SK-N-SH (cell line): ENCODE results near the gene PRIMPOL. TPM values are rescaled to one million over a fixed set of nuclear protein-coding genes. Genes with fewer than 3 reads are reported as not detected.
"Not testable (repeated sequence)": the region's sequence is repeated elsewhere in the genome, so short reads cannot be mapped to it uniquely, and the experiment has no call there.

ENCODE experiments used
- CTCF ChIA-PET: fragments of 300-600, 350-600 bp; formaldehyde crosslinking; extraction: SDS; loops from one replicate; lab custom pipeline; 2021; lab: Yijun Ruan, JAX
- POLR2A ChIA-PET: fragments of 350-600 bp; sonication (Branson Sonifier 250); formaldehyde crosslinking; extraction: SDS; loops from one replicate; lab custom pipeline; 2020; ENCODE audit warnings: antibody characterized with exemption, inconsistent platforms; lab: Yijun Ruan, JAX
- DNase-seq: peaks from one replicate; pipeline ENCODE4 v3.0.0; 2012
- H2AFZ ChIP-seq: fragments of 200-600 bp; sonication (generic); 2 replicates; pipeline ENCODE4 v1.8.1; 2016; ENCODE audit warnings: antibody characterized with exemption, mild to moderate bottlenecking, low read depth
- H3F3A ChIP-seq: fragments of 200-600 bp; sonication (generic); replicated peaks from 2 replicates; pipeline ENCODE3; 2016; ENCODE audit warnings: antibody characterized with exemption, mild to moderate bottlenecking; ENCODE audit not compliant: insufficient read depth
- H3K27ac ChIP-seq, 2 experiments: fragments of 200-500 bp in 1 of 2; fragments of 200-600 bp in 1 of 2; sonication (Bioruptor generic) in 1 of 2; sonication (generic), shearing (Covaris generic) in 1 of 2; 2 replicates each; pipeline versions ENCODE4 v1.5.1 to v1.6.1; 2014 to 2016; ENCODE audit warnings: low read depth in 2 of 2, inconsistent platforms in 1 of 2, low read length in 1 of 2, mild to moderate bottlenecking in 1 of 2, mixed read lengths in 1 of 2
- H3K27me3 ChIP-seq: fragments of 200-600 bp; sonication (generic), shearing (Covaris generic); 2 replicates; pipeline ENCODE4 v1.6.1; 2016; ENCODE audit warnings: mixed run types; ENCODE audit not compliant: insufficient read depth
- H3K36me3 ChIP-seq, 2 experiments: fragments of 200-500 bp in 1 of 2; fragments of 200-600 bp in 1 of 2; sonication (Bioruptor generic) in 1 of 2; sonication (generic) in 1 of 2; replicated peaks in 1 of 2; 2 replicates each; pipeline versions ENCODE3 to v1.5.1; 2014 to 2016; ENCODE audit warnings: low read length in 1 of 2, mild to moderate bottlenecking in 1 of 2; ENCODE audit not compliant: insufficient read depth in 2 of 2, control insufficient read depth in 1 of 2
- H3K4me1 ChIP-seq, 2 experiments: fragments of 200-500 bp in 1 of 2; fragments of 200-600 bp in 1 of 2; sonication (Bioruptor generic) in 1 of 2; sonication (generic), shearing (Covaris generic) in 1 of 2; 2 replicates each; pipeline versions ENCODE4 v1.5.1 to v1.6.1; 2014 to 2016; ENCODE audit warnings: low read depth in 1 of 2, low read length in 1 of 2, mixed run types in 1 of 2; ENCODE audit not compliant: insufficient read depth in 2 of 2, control insufficient read depth in 1 of 2
- H3K4me2 ChIP-seq: fragments of 200-600 bp; sonication (generic), shearing (Covaris generic); 2 replicates; pipeline ENCODE4 v1.6.1; 2017; ENCODE audit warnings: mixed run types
- H3K4me3 ChIP-seq, 2 experiments: fragments of 200-500 bp in 1 of 2; fragments of 200-600 bp in 1 of 2; sonication (Bioruptor generic) in 1 of 2; sonication (generic), shearing (Covaris generic) in 1 of 2; 2 replicates each; pipeline versions ENCODE4 v1.5.1 to v1.8.1; 2014 to 2016; ENCODE audit warnings: low read depth in 2 of 2, inconsistent platforms in 1 of 2, low read length in 1 of 2, mild to moderate bottlenecking in 1 of 2, mixed read lengths in 1 of 2, moderate library complexity in 1 of 2
- H3K79me2 ChIP-seq: fragments of 200-600 bp; sonication (generic); 2 replicates; pipeline ENCODE4 v1.8.1; 2017; ENCODE audit warnings: mild to moderate bottlenecking; ENCODE audit not compliant: insufficient read depth
- H3K9ac ChIP-seq: fragments of 200-600 bp; sonication (generic); 2 replicates; pipeline ENCODE4 v1.6.1; 2017; ENCODE audit warnings: mixed run types
- H3K9me2 ChIP-seq: fragments of 200-600 bp; sonication (generic); 2 replicates; pipeline ENCODE4 v1.6.1; 2017; ENCODE audit warnings: mixed run types
- H3K9me3 ChIP-seq: fragments of 200-600 bp; sonication (generic); 2 replicates; pipeline ENCODE4 v1.6.1; 2017; ENCODE audit warnings: mixed run types, mild to moderate bottlenecking, moderate library complexity
- H4K20me1 ChIP-seq: fragments of 200-600 bp; sonication (generic); 2 replicates; pipeline ENCODE4 v1.6.1; 2017; ENCODE audit warnings: mild to moderate bottlenecking, mixed run types; ENCODE audit not compliant: insufficient read depth
- CHD2 ChIP-seq: fragments of 150-350 bp; IDR thresholded peaks from 2 replicates; pipeline ENCODE4 v1.6.1; 2018; ENCODE audit warnings: low read length; ENCODE audit not compliant: partially characterized antibody
- EZH2phosphoT487 ChIP-seq: fragments of 200-600 bp; sonication (generic); IDR thresholded peaks from 2 replicates; pipeline ENCODE4 v1.6.1; 2017; ENCODE audit warnings: low read depth, mixed run types, mild to moderate bottlenecking, antibody characterized with exemption, moderate library complexity, borderline replicate concordance
- FOSL2 ChIP-seq: IDR thresholded peaks from 2 replicates; pipeline ENCODE4 v1.4.0; 2012; ENCODE audit warnings: low read depth, mild to moderate bottlenecking, moderate library complexity, borderline replicate concordance
- FOXJ3 ChIP-seq: sonication (generic); formaldehyde crosslinking; IDR thresholded peaks from 2 replicates; pipeline ENCODE4 v1.5.1; 2020; ENCODE audit warnings: mild to moderate bottlenecking, missing genetic modification reagents
- GABPA ChIP-seq: IDR thresholded peaks from 2 replicates; pipeline ENCODE4 v1.4.0; 2012; ENCODE audit warnings: low read depth, mild to moderate bottlenecking
- JUND ChIP-seq: IDR thresholded peaks from 2 replicates; pipeline ENCODE4 v1.4.0; 2012
- MAX ChIP-seq: IDR thresholded peaks from 2 replicates; pipeline ENCODE4 v1.4.0; 2012; ENCODE audit warnings: low read depth
- MXI1 ChIP-seq: IDR thresholded peaks from 2 replicates; pipeline ENCODE4 v1.6.1; 2012; ENCODE audit warnings: mild to moderate bottlenecking, low read depth, low read length, improper control_type of control experiment
- NRF1 ChIP-seq: IDR thresholded peaks from 2 replicates; pipeline ENCODE4 v1.6.1; 2012; ENCODE audit warnings: low read depth, mild to moderate bottlenecking, low read length
- RAD21 ChIP-seq: IDR thresholded peaks from 2 replicates; pipeline ENCODE4 v1.6.1; 2012; ENCODE audit warnings: mild to moderate bottlenecking, low read length
- REST ChIP-seq: IDR thresholded peaks from 2 replicates; pipeline ENCODE4 v1.6.1; 2012; ENCODE audit warnings: mild to moderate bottlenecking, low read depth, low read length, moderate library complexity
- SIN3A ChIP-seq: IDR thresholded peaks from 2 replicates; pipeline ENCODE4 v1.6.1; 2012; ENCODE audit warnings: low read depth, mild to moderate bottlenecking, low read length, moderate library complexity, borderline replicate concordance
- YY1 ChIP-seq: IDR thresholded peaks from 2 replicates; pipeline ENCODE4 v1.4.0; 2012; ENCODE audit warnings: low read depth, mild to moderate bottlenecking
- WGBS: methylation state at CpG from one replicate; pipeline ENCODE4 v1.1.6; 2017; ENCODE audit warnings: low lambda C conversion rate; 5-methylcytosine and 5-hydroxymethylcytosine counted together
- polyA plus RNA-seq, 3 experiments: library from polyadenylated mRNA; depleted of rRNA; stranded (reverse); fragments of >200 nt; gene quantifications; 2 replicates each; pipeline ENCODE4 v1.2.3, GENCODE V29; 2012
- TF ChIP-seq, protein P1 (sequence below): fragments of 150-350 bp; IDR thresholded peaks from 2 replicates; pipeline ENCODE4 v1.6.1; 2017; ENCODE audit warnings: antibody characterized with exemption, low read length, low read depth, borderline replicate concordance
- TF ChIP-seq, protein P2 (sequence below): IDR thresholded peaks from 2 replicates; pipeline ENCODE4 v1.4.0; 2012; ENCODE audit warnings: low read depth, borderline replicate concordance

The PRIMPOL gene
- polyA plus RNA-seq, 1 of the 3 experiments (the other 2 are of a cell fraction) = 8.0 TPM

GRCh38 chr4:184620212-184620867 lies 29.2 kb upstream of the PRIMPOL start:
- DNase-seq = no peak
- TF ChIP-seq, protein P1, sequence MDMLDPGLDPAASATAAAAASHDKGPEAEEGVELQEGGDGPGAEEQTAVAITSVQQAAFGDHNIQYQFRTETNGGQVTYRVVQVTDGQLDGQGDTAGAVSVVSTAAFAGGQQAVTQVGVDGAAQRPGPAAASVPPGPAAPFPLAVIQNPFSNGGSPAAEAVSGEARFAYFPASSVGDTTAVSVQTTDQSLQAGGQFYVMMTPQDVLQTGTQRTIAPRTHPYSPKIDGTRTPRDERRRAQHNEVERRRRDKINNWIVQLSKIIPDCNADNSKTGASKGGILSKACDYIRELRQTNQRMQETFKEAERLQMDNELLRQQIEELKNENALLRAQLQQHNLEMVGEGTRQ = no peak
- no peak for TF ChIP-seq FOXJ3 (CRISPR knock-in tag)
- no peak for TF ChIP-seq NRF1
- no peak for TF ChIP-seq GABPA
- no peak for TF ChIP-seq YY1
- TF ChIP-seq SIN3A = no peak
- TF ChIP-seq JUND = no peak
- no peak for TF ChIP-seq MXI1
- TF ChIP-seq, protein P2, sequence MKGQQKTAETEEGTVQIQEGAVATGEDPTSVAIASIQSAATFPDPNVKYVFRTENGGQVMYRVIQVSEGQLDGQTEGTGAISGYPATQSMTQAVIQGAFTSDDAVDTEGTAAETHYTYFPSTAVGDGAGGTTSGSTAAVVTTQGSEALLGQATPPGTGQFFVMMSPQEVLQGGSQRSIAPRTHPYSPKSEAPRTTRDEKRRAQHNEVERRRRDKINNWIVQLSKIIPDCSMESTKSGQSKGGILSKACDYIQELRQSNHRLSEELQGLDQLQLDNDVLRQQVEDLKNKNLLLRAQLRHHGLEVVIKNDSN = no peak
- no peak for TF ChIP-seq MAX
- no peak for TF ChIP-seq CHD2
- TF ChIP-seq FOSL2 = no peak
- H3K27me3 ChIP-seq = no peaks in the 10 kb centered on the region
- H3K36me3 ChIP-seq = peaks cover 0 to under 1% of the 10 kb centered on the region in 2 experiments
- no peaks in the 10 kb centered on the region for H3F3A ChIP-seq
- H3K79me2 ChIP-seq = no peaks in the 10 kb centered on the region
- no peaks in the 10 kb centered on the region for H3K9me3 ChIP-seq
- no peaks in the 10 kb centered on the region for H3K9me2 ChIP-seq
- 92% methylated on average over 11 of the region's 11 CpGs for WGBS
- H3K4me2 ChIP-seq = no peak overlapping the region
- H3K4me3 ChIP-seq = no peak overlapping the region
- ChIA-PET POLR2A (no interaction called here), CTCF (interaction anchor here (1.0 kb wide), 1 partner anchor 21 kb away, joined by 5 read pairs; no protein-coding TSS in a partner anchor)
- no peaks in the 10 kb centered on the region for H4K20me1 ChIP-seq
- H3K27ac ChIP-seq = no peak overlapping the region
- H3K9ac ChIP-seq = no peak overlapping the region
- H2AFZ ChIP-seq = no peak overlapping the region
- H3K4me1 ChIP-seq = no peaks in the 10 kb centered on the region

GRCh38 chr4:184621518-184621917 lies 28.0 kb upstream of the PRIMPOL start:
- Histone ChIP-seq H3K9ac (no peak overlapping the region), H3K27me3 (no peaks in the 10 kb centered on the region), H3K9me2 (no peaks in the 10 kb centered on the region), H3K4me3 (no peak overlapping the region), H3K4me2 (no peak overlapping the region), H4K20me1 (no peaks in the 10 kb centered on the region), H3K36me3 (peaks cover 4 to 6% of the 10 kb centered on the region in 2 experiments), H3K4me1 (no peaks in the 10 kb centered on the region), H3K79me2 (no peaks in the 10 kb centered on the region), H3K9me3 (no peaks in the 10 kb centered on the region), H3K27ac (no peak overlapping the region), H3F3A (no peaks in the 10 kb centered on the region), H2AFZ (no peak overlapping the region)
- ChIA-PET CTCF (interaction anchor here (0.6 kb wide), 1 partner anchor 26 kb away, joined by 3 read pairs; no protein-coding TSS in a partner anchor), POLR2A (no interaction called here)
- no peak for TF ChIP-seq REST
- no peak for TF ChIP-seq EZH2phosphoT487
- no peak for TF ChIP-seq RAD21
- TF ChIP-seq, protein P2 = no peak
- 71% methylated on average over 3 of the region's 3 CpGs for WGBS
- no peak for DNase-seq

DNA sequence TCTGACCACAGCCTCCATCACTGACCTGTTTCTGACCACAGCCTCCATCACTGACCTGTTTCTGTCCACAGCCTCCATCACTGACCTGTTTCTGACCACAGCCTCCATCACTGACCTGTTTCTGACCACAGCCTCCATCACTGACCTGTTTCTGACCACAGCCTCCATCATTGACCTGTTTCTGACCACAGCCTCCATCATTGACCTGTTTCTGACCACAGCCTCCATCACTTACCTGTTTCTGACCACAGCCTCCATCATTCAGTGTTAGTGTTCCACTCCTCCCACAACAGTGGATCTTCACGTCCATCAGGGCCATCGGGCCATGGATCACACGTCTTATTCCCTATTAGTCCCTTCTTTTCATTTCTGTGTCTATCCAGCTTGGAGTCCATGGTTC lies 25.0 kb upstream of the PRIMPOL start:
- peaks cover 28 to 32% of the 10 kb centered on the region in 2 experiments for H3K36me3 ChIP-seq
- H3K4me2 ChIP-seq, DNase-seq, H3K9me3 ChIP-seq, H3K9me2 ChIP-seq, H2AFZ ChIP-seq, H3K79me2 ChIP-seq, H3K27me3 ChIP-seq, H3K4me1 ChIP-seq, H3K4me3 ChIP-seq, H3F3A ChIP-seq, CTCF ChIA-PET, H3K27ac ChIP-seq, POLR2A ChIA-PET, H3K9ac ChIP-seq, H4K20me1 ChIP-seq: not testable (repeated sequence)
- WGBS = 99% methylated on average over 3 of the region's 3 CpGs
